ENCODE measurements around the gene FAM177B.

The FAM177B gene

GRCh38 chr1:222787729-222788128 lies 50.7 kb downstream of the FAM177B start:
- no peak for DNase-seq (ENCODE audit: low read depth)

- DNase-seq (ENCODE audit: low read depth), result no peak
Observed at GRCh38 chr1:222788402-222789156, 51.6 kb downstream of the FAM177B start.

GRCh38 chr1:222790115-222790514 lies 53.1 kb downstream of the FAM177B start:
- no peak for DNase-seq (ENCODE audit: low read depth)

DNA sequence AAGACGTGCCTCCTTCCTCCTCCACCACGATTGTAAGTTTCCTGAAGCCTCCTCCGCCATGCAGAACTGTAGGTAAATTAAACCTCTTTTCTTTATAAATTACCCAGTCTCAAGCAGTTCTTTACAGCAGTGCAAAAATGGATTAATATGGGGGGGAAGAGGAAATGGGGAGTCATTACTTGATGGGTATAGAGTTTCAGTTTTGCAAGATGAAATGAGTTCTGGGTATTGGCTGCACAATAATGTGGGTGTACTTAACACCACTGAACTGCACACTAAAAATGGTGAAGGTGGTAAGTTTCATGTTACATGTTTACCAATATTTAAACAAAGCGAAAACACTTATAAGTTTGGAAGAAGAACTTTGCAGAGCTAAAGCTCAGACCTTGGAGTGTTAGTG lies 53.5 kb downstream of the FAM177B start:
- DNase-seq (ENCODE audit: low read depth), result no peak

DNA sequence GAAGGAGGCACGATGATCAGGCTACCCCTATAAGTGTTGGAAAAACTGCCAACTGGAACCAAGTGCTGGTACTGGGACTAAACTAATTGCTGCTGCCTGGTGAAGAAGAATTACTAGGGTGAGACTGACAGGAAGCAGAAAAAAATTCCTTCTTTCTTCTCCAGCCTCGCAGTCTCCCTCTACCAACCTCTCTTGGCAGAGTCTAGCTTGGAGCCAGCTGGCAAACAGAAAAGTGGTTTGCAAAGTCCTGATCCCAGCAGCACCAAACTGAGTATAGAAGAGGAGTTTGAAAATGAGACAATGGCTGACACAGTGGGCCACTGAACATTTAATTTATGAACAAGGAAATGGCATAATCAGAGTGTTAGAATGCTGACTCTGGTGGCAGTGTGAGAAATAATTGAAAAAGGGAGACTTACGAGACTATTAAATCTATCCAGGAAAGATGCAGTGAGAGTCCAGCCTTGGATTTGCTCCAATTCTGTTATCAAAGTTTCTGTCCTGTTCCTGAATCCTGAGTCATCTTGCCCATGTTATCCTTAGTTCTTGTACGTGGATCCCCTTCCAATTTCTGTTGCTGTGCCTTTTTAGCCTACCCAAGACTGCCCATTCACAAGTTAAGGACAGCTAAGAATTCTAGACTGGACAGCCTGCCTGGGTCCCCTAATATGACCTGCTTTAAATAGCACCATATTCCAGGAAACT lies 54.2 kb downstream of the FAM177B start:
- no peak for DNase-seq (ENCODE audit: low read depth)

- DNase-seq (ENCODE audit: low read depth), result no peak
Observed at GRCh38 chr1:222792744-222793143, 55.7 kb downstream of the FAM177B start.

DNA sequence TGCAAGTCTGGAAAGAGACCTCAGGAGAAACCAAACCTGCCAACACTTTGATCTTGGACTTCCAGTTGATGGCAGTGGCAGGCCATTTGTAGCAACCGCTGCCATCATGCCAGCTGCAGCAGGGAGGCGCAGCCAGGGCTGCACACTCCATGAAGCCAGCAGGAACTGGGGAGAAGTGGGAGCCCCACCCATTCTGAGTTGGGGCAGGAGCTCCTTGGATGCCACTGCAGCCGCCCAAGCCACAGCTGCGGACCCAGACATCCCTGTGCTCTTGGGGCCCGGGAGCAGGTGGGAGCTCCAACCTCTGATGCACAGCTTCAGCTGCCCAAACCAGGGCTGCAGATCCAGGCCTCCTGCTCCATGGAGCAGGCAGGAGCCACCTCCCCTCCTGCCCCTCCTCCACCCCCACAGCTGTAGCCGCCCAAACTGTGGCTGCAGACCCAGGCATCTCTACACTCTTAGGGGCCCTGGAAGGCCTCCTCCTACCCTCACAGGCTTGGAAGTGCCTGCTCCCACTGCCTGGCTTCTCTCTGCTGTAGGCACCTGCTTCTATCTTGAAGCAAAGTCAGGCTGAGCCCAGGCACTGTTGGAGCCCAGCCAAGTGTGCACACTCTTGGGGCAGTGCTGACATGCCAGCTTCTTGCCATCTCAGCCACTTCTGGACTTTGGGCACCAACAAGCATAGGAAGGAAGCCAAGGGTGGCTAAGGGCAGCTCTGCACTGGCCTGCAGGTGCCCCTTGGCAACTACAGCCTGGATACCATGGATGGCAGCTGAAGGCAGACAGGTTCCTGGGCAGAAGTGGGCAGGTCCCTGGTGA lies 57.9 kb downstream of the FAM177B start:
- DNase-seq (ENCODE audit: low read depth), result no peak

GRCh38 chr1:222798116-222798515 lies 61.1 kb downstream of the FAM177B start:
- no peak for DNase-seq (ENCODE audit: low read depth)

DNA sequence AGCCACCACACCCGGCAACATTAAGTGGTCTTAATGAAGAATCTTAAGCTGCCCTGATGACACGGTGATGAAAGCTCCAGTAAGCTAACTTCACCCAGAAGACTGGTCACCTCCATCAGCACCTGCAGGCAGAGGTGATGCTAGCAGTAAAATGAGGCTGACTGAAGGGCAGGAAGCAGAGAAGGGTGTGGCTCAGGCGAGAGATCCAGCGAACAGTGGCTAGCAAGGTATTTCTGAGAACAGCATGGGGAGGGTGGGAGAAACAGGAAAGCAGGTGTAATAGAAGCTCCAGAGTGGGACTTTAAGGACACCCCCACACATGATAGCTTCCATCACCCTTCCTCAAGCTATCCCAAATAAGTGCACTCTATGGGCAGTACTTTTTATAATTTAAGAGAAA lies 62.0 kb downstream of the FAM177B start:
- DNase-seq (ENCODE audit: low read depth), result no peak

Measured in stimulated activated CD8-positive, alpha-beta memory T cell treated with anti-CD3 and anti-CD28 coated beads, Interleukin-12 subunit alpha, Interleukin-12 subunit beta, amount 100 ng/mL, for 4 hours (primary cell).